BLaER1 treated with 17β-estradiol and CSF1 and Interleukin-3, amounts not matched to agents 10 nM and 100 nM (cell line): ENCODE measurements around the gene KXD1.

ENCODE experiments used
- H3K27ac ChIP-seq, 11 experiments: shearing (Covaris generic); formaldehyde crosslinking; 2 replicates each; pipeline ENCODE4 v1.8.1; 2022
- H3K27me3 ChIP-seq, 11 experiments: shearing (Covaris generic); formaldehyde crosslinking; 2 replicates each; pipeline ENCODE4 v1.8.1; 2022
- H3K36me3 ChIP-seq, 11 experiments: shearing (Covaris generic); formaldehyde crosslinking; 2 replicates each; pipeline ENCODE4 v1.8.1; 2022
- H3K4me1 ChIP-seq, 10 experiments: shearing (Covaris generic); formaldehyde crosslinking; 2 replicates each; pipeline ENCODE4 v1.8.1; 2022
- H3K4me2 ChIP-seq, 11 experiments: shearing (Covaris generic); formaldehyde crosslinking; 2 replicates each; pipeline ENCODE4 v1.8.1; 2022
- H3K4me3 ChIP-seq, 10 experiments: shearing (Covaris generic); formaldehyde crosslinking; 2 replicates each; pipeline ENCODE4 v1.8.1; 2022
- H3K9ac ChIP-seq, 11 experiments: shearing (Covaris generic); formaldehyde crosslinking; 2 replicates each; pipeline ENCODE4 v1.8.1; 2022
- H3K9me3 ChIP-seq, 11 experiments: shearing (Covaris generic); formaldehyde crosslinking; replicated peaks in 1 of 11; 2 replicates each; pipeline ENCODE4 v1.8.1; 2022
- H4K20me1 ChIP-seq, 11 experiments: shearing (Covaris generic); formaldehyde crosslinking; 2 replicates each; pipeline ENCODE4 v1.8.1; 2022
- Cebpa-rat ChIP-seq, 11 experiments: shearing (Covaris generic); IDR thresholded peaks; 2 replicates each; pipeline ENCODE4 v1.8.1; 2022

The KXD1 gene

GRCh38 chr19:18608805-18609716 is 51.4 kb downstream of the KXD1 start:
- H3K4me3 ChIP-seq = no peak overlapping the region
- H3K9ac ChIP-seq = no peak overlapping the region
- peaks cover 98 to 100% (median 100%) of the 10 kb centered on the region in 11 experiments for H3K27me3 ChIP-seq
- no peak for TF ChIP-seq Cebpa-rat (IDR thresholded peaks at IDR 0.05)
- H3K4me1 ChIP-seq = peaks cover 33 to 56% (median 50%) of the 10 kb centered on the region in 10 experiments
- H3K27ac ChIP-seq = no peak overlapping the region
- no peaks in the 10 kb centered on the region for H3K36me3 ChIP-seq
- no peak overlapping the region for H3K4me2 ChIP-seq
- no peaks in the 10 kb centered on the region for H3K9me3 ChIP-seq
- H4K20me1 ChIP-seq = peaks cover 0 to 93% (median 84%) of the 10 kb centered on the region in 11 experiments; a peak in 19 of 22 replicates

DNA sequence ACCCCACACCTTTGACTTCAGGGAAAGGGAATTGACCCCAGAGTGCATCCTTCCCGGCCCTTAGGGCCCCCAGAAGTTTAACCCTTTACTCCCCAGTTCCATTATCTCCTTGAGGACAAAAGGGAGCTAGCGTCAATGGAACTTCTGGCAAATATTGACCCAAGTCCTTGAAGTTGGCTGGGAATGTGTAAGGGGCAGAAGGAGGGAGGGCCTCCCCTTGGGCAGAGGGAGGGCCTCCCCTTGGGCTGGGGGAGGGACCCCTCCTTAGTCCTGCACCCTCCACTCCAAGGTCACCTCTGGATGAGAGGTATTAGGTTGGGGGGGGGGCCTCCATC is 52.0 kb downstream of the KXD1 start:
- Histone ChIP-seq H3K27ac (no peak overlapping the region), H3K4me1 (peaks cover 33 to 56% (median 50%) of the 10 kb centered on the region in 10 experiments), H4K20me1 (peaks cover 0 to 93% (median 82%) of the 10 kb centered on the region in 11 experiments; a peak in 19 of 22 replicates), H3K36me3 (no peaks in the 10 kb centered on the region), H3K9ac (no peak overlapping the region), H3K27me3 (peaks cover 98 to 100% (median 100%) of the 10 kb centered on the region in 11 experiments), H3K4me3 (peak overlapping the region in 2 of 10 experiments; percentile 5 to 46; a peak in 1 of 20 replicates), H3K9me3 (no peaks in the 10 kb centered on the region), H3K4me2 (peak overlapping the region in 4 of 11 experiments; percentile 86 to 94 (median 88); a peak in 4 of 22 replicates)
- TF ChIP-seq Cebpa-rat (IDR thresholded peaks at IDR 0.05) = no peak

GRCh38 chr19:18610245-18610555 is 52.5 kb downstream of the KXD1 start:
- H3K4me3 ChIP-seq = peak overlapping the region in 5 of 10 experiments; percentile 5 to 46 (median 42); a peak in 5 of 20 replicates

DNA sequence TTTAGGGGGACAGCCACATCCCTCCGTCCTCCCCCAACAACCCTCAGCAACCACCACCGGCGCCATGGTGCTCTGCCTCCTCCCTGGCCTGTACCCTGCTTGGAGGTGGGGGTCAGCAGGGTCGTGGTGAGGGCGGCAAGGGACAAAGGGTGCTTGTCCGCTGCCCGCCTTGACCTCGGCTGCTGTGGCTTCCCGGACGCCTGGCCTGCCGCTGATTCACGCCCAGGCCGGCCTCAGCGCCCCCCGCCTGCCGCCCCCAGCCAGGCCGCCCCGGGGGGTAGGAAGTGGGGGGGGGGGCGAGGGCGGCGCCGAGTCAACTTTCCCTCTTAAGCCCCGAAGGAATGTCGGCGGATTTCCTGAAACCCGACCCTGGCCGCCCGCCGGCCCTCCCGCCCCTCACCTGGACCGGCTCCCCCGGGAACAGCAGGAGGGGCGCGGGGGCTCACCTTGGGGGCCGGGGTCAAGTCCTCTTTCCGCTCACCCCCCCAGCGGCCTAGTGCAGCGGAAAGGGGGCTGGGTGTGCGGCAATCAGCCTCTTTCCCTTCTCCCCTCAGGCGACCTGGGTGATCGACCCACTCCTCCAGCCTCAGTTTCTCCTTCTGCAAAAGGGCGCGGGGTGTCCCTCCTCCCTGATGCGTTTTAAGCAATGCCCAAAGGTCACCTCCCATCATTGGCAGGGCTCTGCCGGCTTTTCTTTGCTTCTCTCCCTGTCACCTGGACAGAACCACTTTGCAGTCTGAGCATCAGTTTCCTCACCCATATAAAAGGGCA is 53.1 kb downstream of the KXD1 start:
- Histone ChIP-seq H3K4me3 (peak overlapping the region in 7 of 10 experiments; percentile 30 to 46 (median 36); a peak in 9 of 20 replicates), H4K20me1 (peaks cover 0 to 83% (median 71%) of the 10 kb centered on the region in 11 experiments; a peak in 19 of 22 replicates), H3K4me2 (peak overlapping the region; percentile 46 to 94 (median 64); a peak in 21 of 22 replicates), H3K27me3 (peaks cover 98 to 100% (median 100%) of the 10 kb centered on the region in 11 experiments), H3K36me3 (no peaks in the 10 kb centered on the region), H3K4me1 (peaks cover 32 to 49% (median 46%) of the 10 kb centered on the region in 10 experiments), H3K9me3 (0 out of 22 replicates have a peak, but pooled peaks cover 0 to under 1% (median 0%) of the 10 kb centered on the region in 11 experiments), H3K9ac (peak overlapping the region in 1 of 11 experiments; percentile 17; a peak in 1 of 22 replicates), H3K27ac (no peak overlapping the region)
- no peak for TF ChIP-seq Cebpa-rat (IDR thresholded peaks at IDR 0.05)

More at GRCh38 chr19:18610245-18610555, 52.5 kb downstream of the KXD1 start:
- Histone ChIP-seq H3K4me2 (peak overlapping the region in 10 of 11 experiments; percentile 29 to 94 (median 75); a peak in 16 of 22 replicates), H3K9me3 (no peaks in the 10 kb centered on the region), H3K27ac (no peak overlapping the region), H3K9ac (0 out of 22 replicates have a peak overlapping the region, but pooled peaks of 1 of the 11 experiments have one; percentile 17), H3K4me1 (peaks cover 33 to 55% (median 50%) of the 10 kb centered on the region in 10 experiments), H3K36me3 (no peaks in the 10 kb centered on the region), H4K20me1 (peaks cover 0 to 88% (median 76%) of the 10 kb centered on the region in 11 experiments; a peak in 19 of 22 replicates), H3K27me3 (peaks cover 98 to 100% (median 100%) of the 10 kb centered on the region in 11 experiments)
- TF ChIP-seq Cebpa-rat (IDR thresholded peaks at IDR 0.05) = no peak

- Histone ChIP-seq H3K36me3 (no peaks in the 10 kb centered on the region), H3K4me1 (peaks cover 26 to 42% (median 40%) of the 10 kb centered on the region in 10 experiments), H3K27ac (no peak overlapping the region), H4K20me1 (peaks cover 0 to 75% (median 64%) of the 10 kb centered on the region in 11 experiments; a peak in 19 of 22 replicates), H3K9ac (peak overlapping the region in 1 of 11 experiments; percentile 54; a peak in 1 of 22 replicates), H3K27me3 (peaks cover 96 to 100% (median 99%) of the 10 kb centered on the region in 11 experiments), H3K9me3 (peaks cover 0 to 6% (median 0%) of the 10 kb centered on the region in 11 experiments; a peak in 3 of 22 replicates), H3K4me3 (peak overlapping the region in 9 of 10 experiments; percentile 30 to 69 (median 58); a peak in 16 of 20 replicates), H3K4me2 (peak overlapping the region; percentile 86 to 94 (median 87))
- TF ChIP-seq Cebpa-rat (IDR thresholded peaks at IDR 0.05) = no peak
These were observed 53.8 kb downstream of the KXD1 start for GRCh38 chr19:18611327-18612050.

DNA sequence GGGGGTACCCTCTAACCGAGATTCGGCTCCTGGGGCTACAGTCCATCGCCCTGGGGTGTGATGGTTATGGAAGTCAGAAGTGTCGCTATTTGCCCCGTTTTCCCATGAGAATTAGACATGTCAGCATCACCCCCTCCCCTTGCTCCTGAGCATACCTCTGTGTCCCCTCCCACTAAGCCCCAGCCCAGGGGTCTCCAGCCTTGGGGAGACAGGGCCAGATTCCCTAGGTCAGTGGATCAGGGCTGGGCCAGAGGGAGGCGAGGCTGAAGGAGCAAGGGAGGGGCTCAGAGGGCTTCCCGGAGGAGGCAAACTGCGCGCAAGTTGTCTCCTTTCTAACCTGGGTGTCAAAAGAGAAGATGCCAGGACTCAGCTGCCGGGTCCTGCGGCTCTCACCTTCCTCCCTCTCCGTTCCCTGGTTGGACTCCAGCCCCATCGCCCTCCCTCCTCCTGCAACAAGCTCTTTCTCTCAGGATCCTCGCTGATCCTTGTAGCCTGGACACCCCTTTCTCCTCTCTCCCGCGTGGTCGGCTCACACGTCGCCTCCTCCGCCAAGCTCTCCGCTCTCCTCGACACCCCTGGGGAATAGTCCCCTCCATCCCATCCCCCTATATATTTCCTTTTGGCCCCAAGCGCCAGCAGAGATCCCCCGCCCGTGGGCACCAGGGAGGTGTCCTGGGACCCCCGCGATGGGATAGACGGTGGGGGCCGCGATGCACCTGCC is 54.5 kb downstream of the KXD1 start:
- Histone ChIP-seq H3K4me2 (peak overlapping the region; percentile 86 to 94 (median 87)), H3K9ac (peak overlapping the region in 6 of 11 experiments; percentile 15 to 54 (median 38); a peak in 5 of 22 replicates), H3K4me1 (peaks cover 26 to 41% (median 39%) of the 10 kb centered on the region in 10 experiments), H3K27ac (no peak overlapping the region), H4K20me1 (peaks cover 0 to 74% (median 63%) of the 10 kb centered on the region in 11 experiments; a peak in 19 of 22 replicates), H3K4me3 (peak overlapping the region; percentile 40 to 69 (median 58)), H3K27me3 (peaks cover 89 to 100% (median 96%) of the 10 kb centered on the region in 11 experiments), H3K9me3 (peaks cover 0 to 13% (median 5%) of the 10 kb centered on the region in 11 experiments; a peak in 15 of 22 replicates), H3K36me3 (no peaks in the 10 kb centered on the region)
- TF ChIP-seq Cebpa-rat (IDR thresholded peaks at IDR 0.05) = no peak

GRCh38 chr19:18612772-18613588 is 55.3 kb downstream of the KXD1 start, which contains the start of gene TMEM59L:
TMEM59L (plus strand) TSS chr19:18612870; CDS start chr19:18612959, 89 bp downstream.
- Histone ChIP-seq H3K27me3 (peaks cover 82 to 99% (median 88%) of the 10 kb centered on the region in 11 experiments), H3K4me1 (peaks cover 26 to 35% (median 33%) of the 10 kb centered on the region in 10 experiments)

More at GRCh38 chr19:18612772-18613588, 55.3 kb downstream of the KXD1 start, which contains the start of gene TMEM59L:
- H3K4me2 ChIP-seq = peak within 1 kb of the TSS; percentile 86 to 94 (median 87)
- H4K20me1 ChIP-seq = peaks cover 0 to 66% (median 56%) of the 10 kb centered on the region in 11 experiments; a peak in 19 of 22 replicates
- TF ChIP-seq Cebpa-rat (IDR thresholded peaks at IDR 0.05) = no peak
- H3K9ac ChIP-seq = peak within 1 kb of the TSS in 6 of 11 experiments; percentile 15 to 54 (median 38); a peak in 5 of 22 replicates
- H3K9me3 ChIP-seq = peaks cover 0 to 21% (median 12%) of the 10 kb centered on the region in 11 experiments; a peak in 16 of 22 replicates
- peak within 1 kb of the TSS; percentile 40 to 69 (median 58) for H3K4me3 ChIP-seq
- no peaks in the 10 kb centered on the region for H3K36me3 ChIP-seq
- H3K27ac ChIP-seq = no peak within 1 kb of the TSS
